HTR-8/SVneo (cell line): ENCODE data around the gene SYTL3.
A peak's percentile ranks its signal among the peaks of the same experiment; 100 is the strongest.
"Not testable (repeated sequence)": the region's sequence is repeated elsewhere in the genome, so short reads cannot be mapped to it uniquely, and the experiment has no call there.

Source experiments
- DNase-seq: peaks from one replicate; pipeline ENCODE4 v3.0.0; 2011; ENCODE audit warnings: low spot score, mixed read lengths; ENCODE audit not compliant: insufficient read length
- FAIRE-seq: peaks from 2 replicates; lab custom pipeline; 2011; peaks lifted over from hg19 to GRCh38; lab: Jason Lieb, UNC

SYTL3 gene

GRCh38 chr6:158781692-158782373 is 132.0 kb downstream of the SYTL3 start:
- DNase-seq (no peak), FAIRE-seq (no peak)

- DNase-seq = no peak
- FAIRE-seq = no peak
These were observed 132.7 kb downstream of the SYTL3 start for GRCh38 chr6:158782432-158783166.

DNA sequence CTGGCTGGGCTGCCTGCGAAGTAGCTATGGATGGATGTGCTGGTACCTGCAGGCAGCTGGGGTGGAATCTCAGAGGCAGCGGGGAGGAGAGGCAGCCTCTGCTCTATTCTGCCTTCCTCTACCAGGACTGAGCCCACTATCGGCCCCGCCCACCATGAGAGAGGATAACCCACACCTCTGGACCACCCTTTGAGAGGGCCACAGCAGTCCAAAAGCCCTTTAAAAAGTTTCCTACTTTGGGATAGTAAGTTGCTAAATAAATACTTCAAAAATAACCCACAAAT is 133.3 kb downstream of the SYTL3 start:
- no peak for FAIRE-seq
- no peak for DNase-seq

DNA sequence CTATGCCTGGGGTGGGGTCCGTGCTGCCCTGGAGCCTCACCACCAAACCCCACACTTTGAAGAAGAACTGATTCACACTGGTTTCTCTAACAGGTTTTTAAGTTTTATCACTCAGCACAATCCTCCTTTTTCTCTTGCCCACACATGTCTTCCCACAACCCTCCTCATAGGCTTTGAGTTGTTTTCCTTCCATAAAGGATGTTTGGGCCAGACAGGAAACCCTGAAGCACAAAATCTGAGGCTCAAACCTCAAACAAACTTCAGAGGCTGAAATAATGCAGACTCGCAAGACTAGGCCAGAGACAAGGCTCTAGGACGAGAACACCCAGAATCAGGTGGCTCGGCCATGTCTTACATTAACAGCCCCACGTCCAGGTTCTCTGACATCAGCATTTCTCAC is 134.0 kb downstream of the SYTL3 start:
- no peak for FAIRE-seq
- DNase-seq = no peak

- FAIRE-seq (peak; percentile 49), DNase-seq (peak; percentile 24)
These were observed 134.7 kb downstream of the SYTL3 start for GRCh38 chr6:158784505-158784904.

- FAIRE-seq (no peak), DNase-seq (no peak)
These were observed 135.2 kb downstream of the SYTL3 start for GRCh38 chr6:158785036-158785435.

- FAIRE-seq (no peak), DNase-seq (no peak)
These were observed 136.9 kb downstream of the SYTL3 start for GRCh38 chr6:158786645-158787304.

DNA sequence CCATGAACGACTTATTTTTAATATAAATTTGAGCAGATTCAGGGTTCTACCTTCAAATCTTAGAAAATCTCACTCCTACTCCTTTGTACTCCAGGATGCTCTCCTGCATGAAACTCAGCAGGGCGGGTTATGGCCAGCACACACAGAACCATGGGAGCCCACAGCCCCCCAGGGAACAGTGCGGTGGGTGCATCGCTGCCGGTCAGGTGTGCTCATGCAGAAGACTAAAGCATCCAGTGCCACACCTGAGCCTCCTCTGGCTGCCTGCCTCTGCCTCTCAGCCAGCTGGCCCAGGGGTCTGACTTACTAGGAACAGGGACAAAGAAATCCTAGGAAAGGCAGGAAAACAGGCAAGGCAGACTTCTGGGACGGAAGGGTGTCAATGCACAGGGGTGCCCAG is 137.5 kb downstream of the SYTL3 start:
- FAIRE-seq = no peak

DNA sequence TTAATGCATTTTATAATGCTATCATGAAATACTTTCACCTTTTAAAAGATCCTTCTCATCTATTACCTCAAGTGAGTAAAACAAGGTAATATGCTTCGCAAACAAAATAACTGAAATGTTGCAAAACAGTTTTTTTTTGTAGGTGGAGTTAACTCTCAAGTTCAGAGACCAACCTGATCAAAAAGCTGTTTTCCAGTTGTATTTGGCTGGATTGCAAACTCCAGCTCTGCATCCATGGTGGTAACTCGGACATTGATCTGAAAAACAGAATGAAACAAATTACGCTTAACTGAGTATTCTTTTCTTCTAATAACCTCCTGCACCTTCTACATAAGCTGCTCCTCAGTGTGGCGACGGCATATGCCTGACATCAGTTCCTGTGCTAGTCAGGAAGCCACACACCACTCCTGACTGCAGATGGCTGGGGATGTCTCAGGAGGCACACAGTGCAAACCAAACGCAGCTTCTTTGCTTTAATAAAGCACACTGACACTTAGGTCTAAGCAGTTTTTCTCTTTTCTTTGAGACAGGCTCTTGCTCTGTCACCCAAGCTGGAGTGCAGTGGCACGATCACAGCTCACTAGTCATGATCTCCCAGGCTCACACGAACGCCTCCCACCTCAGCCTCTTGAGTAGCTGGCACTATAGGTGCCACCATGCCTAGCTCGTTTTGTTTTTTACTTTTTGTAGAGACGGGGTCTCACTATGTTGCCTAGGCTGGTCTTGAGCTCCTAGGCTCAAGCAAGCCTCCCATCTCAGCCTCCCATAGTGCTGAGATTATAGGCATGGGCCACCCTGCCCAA is 139.5 kb downstream of the SYTL3 start:
- no peak for DNase-seq
- no peak for FAIRE-seq

More for the DNA sequence above, 137.5 kb downstream of the SYTL3 start:
- no peak for DNase-seq

- no peak for DNase-seq
- FAIRE-seq = no peak
These were observed 141.5 kb downstream of the SYTL3 start for GRCh38 chr6:158791274-158791855.

DNA sequence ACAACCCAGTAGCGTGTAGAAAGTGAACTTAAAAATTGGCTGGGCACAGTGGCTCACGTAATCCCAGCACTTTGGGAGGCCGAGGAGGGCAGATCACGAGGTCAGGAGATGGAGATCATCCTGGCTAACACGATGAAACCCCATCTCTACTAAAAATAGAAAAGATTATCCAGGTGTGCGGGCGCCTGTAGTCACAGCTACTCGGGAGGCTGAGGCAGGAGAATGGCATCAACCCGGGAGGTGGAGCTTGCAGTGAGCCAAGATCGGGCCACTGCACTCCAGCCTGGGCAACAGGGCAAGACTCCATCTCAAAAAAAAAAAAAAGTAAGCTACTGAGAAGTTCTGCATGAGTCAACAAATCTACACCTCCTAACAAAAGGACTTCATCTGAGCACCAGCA is 142.7 kb downstream of the SYTL3 start:
- not testable (repeated sequence) for FAIRE-seq

GRCh38 chr6:158793432-158793831 is 143.6 kb downstream of the SYTL3 start:
- FAIRE-seq = no peak

More for the DNA sequence above, 142.7 kb downstream of the SYTL3 start:
- DNase-seq = not testable (repeated sequence)

GRCh38 chr6:158795516-158795915 is 145.7 kb downstream of the SYTL3 start:
- FAIRE-seq = no peak

More at GRCh38 chr6:158793432-158793831, 143.6 kb downstream of the SYTL3 start:
- peak; percentile 46 for DNase-seq

GRCh38 chr6:158796353-158796752 is 146.5 kb downstream of the SYTL3 start:
- FAIRE-seq = no peak

More at GRCh38 chr6:158795516-158795915, 145.7 kb downstream of the SYTL3 start:
- DNase-seq = no peak

DNA sequence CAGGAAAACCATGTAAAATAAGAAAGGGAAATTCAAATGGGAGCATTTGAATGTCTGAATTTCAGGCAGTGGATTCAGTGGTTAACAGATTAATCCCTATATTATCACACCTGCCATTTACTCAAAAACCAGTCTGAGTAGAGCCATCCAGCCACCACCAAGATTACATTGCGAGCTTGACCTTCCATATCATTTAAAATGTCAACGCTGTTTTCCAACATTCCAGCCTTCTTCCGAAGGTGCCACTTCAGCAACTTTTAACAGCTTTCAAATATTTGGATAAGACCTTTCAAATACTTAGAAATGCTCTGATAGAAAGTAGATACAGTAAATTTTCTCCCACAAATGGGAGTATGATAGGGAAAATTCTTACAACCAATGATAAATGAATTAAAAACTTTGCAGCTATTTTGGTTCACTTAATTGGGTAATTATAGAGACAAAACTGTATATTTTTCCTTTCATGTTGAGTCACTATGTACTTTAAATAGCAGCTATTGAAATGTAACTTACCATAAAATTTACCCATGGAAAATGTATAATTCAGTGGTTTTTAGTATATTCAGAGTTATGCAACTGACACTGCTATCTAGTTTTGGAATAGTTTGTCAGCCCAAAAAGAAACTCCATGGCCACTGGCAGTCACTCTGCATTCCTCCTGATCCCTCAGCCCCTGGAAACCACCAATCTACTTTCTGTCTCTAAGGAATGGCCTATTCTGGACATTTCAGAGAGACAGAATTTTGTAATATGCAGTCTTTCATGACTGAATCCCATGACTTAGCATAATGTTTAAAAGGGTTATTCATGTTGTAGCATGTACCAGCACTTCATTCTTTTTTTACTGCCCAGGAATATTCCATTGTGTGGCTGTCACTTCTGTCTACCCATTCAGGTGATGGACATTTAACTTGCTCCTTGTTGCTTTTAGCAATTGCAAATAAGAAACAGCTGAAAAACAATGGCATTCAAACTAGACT is 147.8 kb downstream of the SYTL3 start:
- DNase-seq = no peak
- no peak for FAIRE-seq

More at GRCh38 chr6:158796353-158796752, 146.5 kb downstream of the SYTL3 start:
- no peak for DNase-seq

GRCh38 chr6:158798311-158798710 is 148.5 kb downstream of the SYTL3 start:
- DNase-seq (no peak), FAIRE-seq (no peak)

DNA sequence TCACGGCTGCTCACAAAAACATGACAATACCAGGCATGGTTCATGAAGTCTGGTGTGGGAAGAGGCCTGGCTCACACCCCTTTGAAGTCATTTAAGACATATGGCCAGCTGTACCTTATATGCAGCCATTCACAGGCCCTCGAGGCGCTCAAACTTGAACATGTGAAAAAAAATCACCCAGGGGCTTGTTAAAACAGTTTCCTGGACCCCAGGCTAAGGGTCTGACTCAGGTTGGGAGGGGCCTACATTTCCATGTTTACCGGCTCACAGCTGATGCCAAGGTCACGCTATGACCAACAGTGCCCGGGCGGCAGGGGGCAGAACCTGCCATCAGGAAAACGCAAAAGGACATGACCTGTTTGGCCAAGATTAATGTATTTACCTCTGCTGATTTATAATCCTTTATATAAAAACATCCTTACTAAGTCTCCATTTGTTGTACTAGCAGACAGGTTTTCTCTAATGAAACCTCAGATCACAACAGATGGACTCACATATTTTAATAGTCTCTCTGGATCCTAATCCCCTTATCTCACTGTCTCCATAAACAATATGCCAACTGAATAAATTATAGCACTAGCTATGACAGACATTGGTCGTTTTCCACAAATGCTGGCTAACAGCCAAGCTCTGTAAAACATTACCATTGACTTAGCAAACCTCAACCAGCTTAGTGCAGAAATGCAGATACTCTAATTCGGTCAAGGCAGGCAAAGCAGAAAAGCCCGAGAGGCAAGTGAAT is 149.4 kb downstream of the SYTL3 start:
- FAIRE-seq = no peak

DNA sequence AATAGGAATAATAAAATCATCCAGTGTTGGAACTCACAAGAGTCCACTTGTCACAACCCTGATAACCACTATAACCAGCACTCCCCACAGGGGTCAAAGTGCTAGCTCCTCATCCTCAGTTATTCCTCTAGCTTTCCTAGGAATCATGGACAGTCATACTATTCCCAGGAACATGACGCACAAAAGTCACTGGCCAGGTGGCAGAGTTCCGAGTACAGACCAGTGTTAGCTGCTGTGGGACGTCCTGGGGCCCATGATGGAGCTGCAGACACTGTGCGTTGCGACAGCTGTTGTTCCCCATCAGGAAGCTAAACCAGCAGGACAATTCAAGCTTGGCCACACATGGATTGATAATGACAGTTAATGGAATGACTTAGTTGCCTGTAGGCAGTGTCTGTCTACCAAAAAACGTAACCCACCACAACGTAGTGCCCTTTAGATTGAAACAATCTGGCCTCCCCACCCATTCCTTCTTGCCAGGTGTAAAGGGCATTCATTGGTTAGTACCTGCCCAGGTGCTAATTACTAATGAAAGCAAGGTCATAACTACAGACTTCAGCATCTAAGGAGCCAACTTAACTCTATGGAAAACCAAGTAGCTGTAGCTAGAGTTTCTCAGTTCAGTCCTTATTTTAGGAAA is 151.9 kb downstream of the SYTL3 start:
- FAIRE-seq = no peak
- no peak for DNase-seq

More for the DNA sequence above, 149.4 kb downstream of the SYTL3 start:
- DNase-seq = peak; percentile 43
